ENCODE data around the gene POLR1D. TPM values are rescaled to one million over a fixed set of nuclear protein-coding genes. Genes with fewer than 3 reads are reported as not detected.
A peak's percentile ranks its signal among the peaks of the same experiment; 100 is the strongest.

POLR1D gene
- polyA plus RNA-seq, 1 experiment: 174 TPM

DNA sequence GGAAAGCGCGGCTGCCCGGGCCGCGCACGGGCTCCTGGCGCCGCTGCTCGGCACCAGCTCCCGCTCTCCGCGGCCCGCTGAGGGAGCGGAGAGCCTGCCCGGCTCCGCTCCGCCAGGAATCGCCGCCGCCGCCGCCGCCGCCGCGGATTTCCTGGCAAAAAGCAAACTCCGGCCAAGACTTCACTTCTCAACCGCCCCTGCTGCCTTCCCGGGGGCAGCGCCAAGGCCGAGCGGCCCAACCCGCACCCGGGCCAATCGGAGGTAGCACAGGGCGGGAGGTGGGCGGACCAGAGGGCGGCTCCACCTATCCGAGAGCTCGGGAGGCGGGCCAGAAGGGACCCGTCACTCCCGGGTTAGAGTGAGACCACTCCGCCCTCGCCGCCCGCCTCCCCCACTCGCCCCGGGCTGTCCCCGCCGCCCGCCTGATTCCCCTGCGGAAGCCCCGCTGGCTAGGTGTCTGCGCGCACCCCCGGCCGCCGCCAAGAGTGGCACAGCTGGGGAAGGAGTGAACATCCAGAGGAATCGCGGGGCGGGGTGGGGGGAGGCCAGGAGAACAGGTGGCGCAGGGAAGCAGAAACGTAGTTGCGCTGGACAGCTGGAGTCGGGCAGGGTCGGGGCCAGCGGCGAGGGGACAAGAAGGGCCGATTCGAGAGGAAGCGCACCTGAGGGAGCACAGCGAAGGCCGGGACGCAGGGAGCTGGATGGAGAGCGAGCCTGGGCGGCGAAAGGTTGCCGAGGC is 1.1 kb upstream of the POLR1D start, which contains the start of gene LNX2:
Gene LNX2, minus strand, starts transcription at position 153 of the 739 bp plus-strand sequence. CDS start 38,826 bp downstream, outside the sequence.
- Histone ChIP-seq H3K4me3 (ENCODE audit: low read depth, low read length) (peak within 1 kb of the TSS; percentile 88), H3K27ac (ENCODE audit: low read depth, low read length) (peak within 1 kb of the TSS; percentile 80), H3K27me3 (ENCODE audit: control insufficient read depth, insufficient read depth, low read length) (no peaks in the 10 kb centered on the region), H3K9me3 (ENCODE audit: control insufficient read depth, insufficient read depth, low read length) (no peaks in the 10 kb centered on the region; the same call in 1 of the 2 replicates)
- ChIA-PET POLR2A (interaction anchor here (0.6 to 2.3 kb wide), 8 partner anchors 17 to 170 kb away, joined by 3 to 6 read pairs (median 3); partner anchors contain the start of gene MTIF3), CTCF (interaction anchor here (0.5 to 2.4 kb wide), 10 partner anchors 18 to 999 kb away, joined by 3 to 18 read pairs (median 3); no protein-coding TSS in a partner anchor)
- TF ChIP-seq, protein P1, sequence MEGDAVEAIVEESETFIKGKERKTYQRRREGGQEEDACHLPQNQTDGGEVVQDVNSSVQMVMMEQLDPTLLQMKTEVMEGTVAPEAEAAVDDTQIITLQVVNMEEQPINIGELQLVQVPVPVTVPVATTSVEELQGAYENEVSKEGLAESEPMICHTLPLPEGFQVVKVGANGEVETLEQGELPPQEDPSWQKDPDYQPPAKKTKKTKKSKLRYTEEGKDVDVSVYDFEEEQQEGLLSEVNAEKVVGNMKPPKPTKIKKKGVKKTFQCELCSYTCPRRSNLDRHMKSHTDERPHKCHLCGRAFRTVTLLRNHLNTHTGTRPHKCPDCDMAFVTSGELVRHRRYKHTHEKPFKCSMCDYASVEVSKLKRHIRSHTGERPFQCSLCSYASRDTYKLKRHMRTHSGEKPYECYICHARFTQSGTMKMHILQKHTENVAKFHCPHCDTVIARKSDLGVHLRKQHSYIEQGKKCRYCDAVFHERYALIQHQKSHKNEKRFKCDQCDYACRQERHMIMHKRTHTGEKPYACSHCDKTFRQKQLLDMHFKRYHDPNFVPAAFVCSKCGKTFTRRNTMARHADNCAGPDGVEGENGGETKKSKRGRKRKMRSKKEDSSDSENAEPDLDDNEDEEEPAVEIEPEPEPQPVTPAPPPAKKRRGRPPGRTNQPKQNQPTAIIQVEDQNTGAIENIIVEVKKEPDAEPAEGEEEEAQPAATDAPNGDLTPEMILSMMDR (IDR thresholded peaks at IDR 0.05; ENCODE audit: low read depth, low read length): no peak
- peak; percentile 90 for DNase-seq (ENCODE audit: low read depth, low spot score)

DNA sequence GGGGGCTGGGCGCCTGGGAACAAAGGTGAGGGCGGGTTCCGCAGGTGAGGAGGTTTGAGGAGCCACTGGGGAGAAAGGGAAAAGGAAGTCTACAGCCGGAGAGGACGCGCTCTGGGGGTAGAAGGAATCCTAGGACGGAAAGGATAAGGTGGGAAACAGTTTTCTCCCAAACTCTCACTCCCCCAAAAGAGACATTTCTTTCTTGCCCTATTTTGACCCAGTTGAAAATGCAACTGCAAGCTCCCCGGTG is 651 bp upstream of the POLR1D start:
- Histone ChIP-seq H3K4me3 (ENCODE audit: low read depth, low read length) (peak overlapping the region; percentile 88), H3K9me3 (ENCODE audit: control insufficient read depth, insufficient read depth, low read length) (no peaks in the 10 kb centered on the region; the same call in 1 of the 2 replicates), H3K27me3 (ENCODE audit: control insufficient read depth, insufficient read depth, low read length) (no peaks in the 10 kb centered on the region), H3K27ac (ENCODE audit: low read depth, low read length) (peak overlapping the region; percentile 77)
- TF ChIP-seq, protein P1 (IDR thresholded peaks at IDR 0.05; ENCODE audit: low read depth, low read length): no peak
- ChIA-PET POLR2A (interaction anchor here (0.8 to 2.3 kb wide), 7 partner anchors 16 to 171 kb away, joined by 3 to 6 read pairs (median 3); partner anchors contain the start of gene MTIF3), CTCF (interaction anchor here (0.5 to 2.4 kb wide), 6 partner anchors 20 to 1000 kb away, joined by 3 to 18 read pairs (median 4); no protein-coding TSS in a partner anchor)
- no peak for DNase-seq (ENCODE audit: low read depth, low spot score)

DNA sequence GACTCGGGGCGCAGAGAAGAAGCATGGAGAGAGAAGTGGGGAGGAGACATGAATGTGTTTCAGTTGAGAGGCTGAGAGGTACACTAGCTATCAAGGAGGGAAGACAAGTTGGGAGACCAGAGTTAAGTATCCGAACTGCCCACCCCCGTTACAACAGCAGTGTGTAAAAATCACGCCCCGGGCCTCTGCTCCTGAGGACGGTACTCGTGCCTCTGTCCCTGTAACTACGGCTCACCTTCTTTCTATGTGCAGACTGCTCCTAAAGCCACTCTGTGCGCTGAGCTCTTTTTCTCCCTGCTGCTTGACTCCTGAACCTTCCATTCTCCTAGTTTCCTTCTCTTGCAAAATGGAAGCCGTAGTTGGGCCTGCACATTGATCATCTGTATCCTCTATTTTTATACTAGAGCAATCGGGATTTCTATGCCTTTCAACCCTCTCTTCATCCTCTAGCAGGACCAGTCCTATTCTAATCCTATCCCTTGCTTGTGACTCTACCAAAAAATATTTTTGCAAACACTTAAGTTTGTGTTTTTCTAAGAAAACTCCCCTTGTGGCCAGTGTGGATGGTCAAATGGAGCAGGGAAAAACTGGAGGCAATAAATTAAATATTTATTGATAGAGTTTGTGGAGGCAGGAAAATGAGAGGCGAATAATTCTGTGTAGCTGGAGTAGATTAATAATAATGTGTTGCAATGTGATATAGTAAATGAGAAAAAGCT is 569 bp downstream of the POLR1D start:
- Histone ChIP-seq H3K9me3 (ENCODE audit: control insufficient read depth, insufficient read depth, low read length) (no peaks in the 10 kb centered on the region; the same call in 1 of the 2 replicates), H3K27me3 (ENCODE audit: control insufficient read depth, insufficient read depth, low read length) (no peaks in the 10 kb centered on the region), H3K27ac (ENCODE audit: low read depth, low read length) (peak overlapping the region; percentile 39), H3K4me3 (ENCODE audit: low read depth, low read length) (peak overlapping the region; percentile 88)
- TF ChIP-seq, protein P1 (IDR thresholded peaks at IDR 0.05; ENCODE audit: low read depth, low read length): peak; percentile 42
- ChIA-PET CTCF (interaction anchor here (0.7 to 2.2 kb wide), 4 partner anchors 10 to 260 kb away, joined by 3 to 10 read pairs (median 6); no protein-coding TSS in a partner anchor), POLR2A (interaction anchor here (2.3 kb wide), 1 partner anchor 37 kb away, joined by 6 read pairs; no protein-coding TSS in a partner anchor)
- no peak for DNase-seq (ENCODE audit: low read depth, low spot score)

DNA sequence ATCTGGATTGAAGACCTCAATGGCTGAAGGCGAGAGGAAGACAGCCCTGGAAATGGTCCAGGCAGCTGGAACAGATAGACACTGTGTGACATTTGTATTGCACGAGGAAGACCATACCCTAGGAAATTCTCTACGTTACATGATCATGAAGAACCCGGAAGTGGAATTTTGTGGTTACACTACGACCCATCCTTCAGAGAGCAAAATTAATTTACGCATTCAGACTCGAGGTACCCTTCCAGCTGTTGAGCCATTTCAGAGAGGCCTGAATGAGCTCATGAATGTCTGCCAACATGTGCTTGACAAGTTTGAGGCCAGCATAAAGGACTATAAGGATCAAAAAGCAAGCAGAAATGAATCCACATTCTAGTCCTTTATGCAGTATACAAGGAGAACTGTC is 1.2 kb downstream of the POLR1D start:
- DNase-seq (ENCODE audit: low read depth, low spot score): no peak
- H3K4me3 ChIP-seq (ENCODE audit: low read depth, low read length): peak overlapping the region; percentile 88
- TF ChIP-seq, protein P1 (IDR thresholded peaks at IDR 0.05; ENCODE audit: low read depth, low read length): no peak
- no peak overlapping the region for H3K27ac ChIP-seq (ENCODE audit: low read depth, low read length)
- ChIA-PET CTCF (interaction anchor here (0.7 to 2.0 kb wide), 3 partner anchors 11 to 261 kb away, joined by 3 to 10 read pairs (median 4); no protein-coding TSS in a partner anchor), POLR2A (no interaction called here)
- H3K27me3 ChIP-seq (ENCODE audit: control insufficient read depth, insufficient read depth, low read length): no peaks in the 10 kb centered on the region
- H3K9me3 ChIP-seq (ENCODE audit: control insufficient read depth, insufficient read depth, low read length): no peaks in the 10 kb centered on the region; the same call in 1 of the 2 replicates
